Measurements from ENCODE around the gene DPP9.

Gene DPP9

GRCh38 chr19:4657835-4658234 is 65.8 kb downstream of the DPP9 start:
- DNase-seq (ENCODE audit: low read depth) = no peak
- TF ChIP-seq CTCF (IDR thresholded peaks at IDR 0.05; ENCODE audit: insufficient read depth, low read depth, low read length, missing control alignments) = no peak
- no peak overlapping the region for H3K4me3 ChIP-seq (ENCODE audit: low read length)

- DNase-seq (ENCODE audit: low read depth) = no peak
- H3K4me3 ChIP-seq (ENCODE audit: low read length) = no peak overlapping the region
- no peak for TF ChIP-seq CTCF (IDR thresholded peaks at IDR 0.05; ENCODE audit: insufficient read depth, low read depth, low read length, missing control alignments)
Measured at GRCh38 chr19:4657262-4657661, 66.4 kb downstream of the DPP9 start.

- no peak overlapping the region for H3K4me3 ChIP-seq (ENCODE audit: low read length)
- DNase-seq (ENCODE audit: low read depth) = no peak
- TF ChIP-seq CTCF (IDR thresholded peaks at IDR 0.05; ENCODE audit: insufficient read depth, low read depth, low read length, missing control alignments) = no peak
Measured at GRCh38 chr19:4656102-4656501, 67.5 kb downstream of the DPP9 start.

GRCh38 chr19:4654437-4655361 is 68.9 kb downstream of the DPP9 start:
- DNase-seq (ENCODE audit: low read depth) = no peak
- no peak for TF ChIP-seq CTCF (IDR thresholded peaks at IDR 0.05; ENCODE audit: insufficient read depth, low read depth, low read length, missing control alignments)
- H3K4me3 ChIP-seq (ENCODE audit: low read length) = no peak overlapping the region

GRCh38 chr19:4653793-4654436 is 69.7 kb downstream of the DPP9 start:
- no peak overlapping the region for H3K4me3 ChIP-seq (ENCODE audit: low read length)
- DNase-seq (ENCODE audit: low read depth) = no peak
- no peak for TF ChIP-seq CTCF (IDR thresholded peaks at IDR 0.05; ENCODE audit: insufficient read depth, low read depth, low read length, missing control alignments)

- TF ChIP-seq CTCF (IDR thresholded peaks at IDR 0.05; ENCODE audit: insufficient read depth, low read depth, low read length, missing control alignments) = no peak
- no peak overlapping the region for H3K4me3 ChIP-seq (ENCODE audit: low read length)
- no peak for DNase-seq (ENCODE audit: low read depth)
Measured at GRCh38 chr19:4652075-4652474, 71.6 kb downstream of the DPP9 start.

Measured in epithelial cell of esophagus (primary cell).